Keratinocyte (primary cell): ENCODE data around the gene PIGX. TPM values are rescaled to one million over a fixed set of nuclear protein-coding genes. Genes with fewer than 3 reads are reported as not detected.

ENCODE experiments used
- DNase-seq: peaks from one replicate; pipeline ENCODE4 v3.0.0-alpha.2; 2011; ENCODE audit warnings: low read depth, missing footprints, low spot score
- FAIRE-seq: peaks from 2 replicates; lab custom pipeline; 2011; peaks lifted over from hg19 to GRCh38; lab: Jason Lieb, UNC
- H2AFZ ChIP-seq: 2 replicates; pipeline ENCODE4 v1.6.0; 2012; ENCODE audit warnings: low read length, control low read depth, inconsistent platforms; ENCODE audit not compliant: control insufficient read depth
- H3K27ac ChIP-seq: 2 replicates; pipeline ENCODE4 v1.5.1; 2011; ENCODE audit warnings: low read length; ENCODE audit not compliant: control insufficient read depth, insufficient read depth
- H3K27me3 ChIP-seq: 3 replicates; pipeline ENCODE4 v1.6.0; 2011; ENCODE audit warnings: low read length; ENCODE audit not compliant: control insufficient read depth, insufficient read depth; ENCODE audit errors: extremely low read depth
- H3K36me3 ChIP-seq, 2 experiments: 2 replicates in 1 of 2; 3 replicates in 1 of 2; pipeline ENCODE4 v1.5.1; 2011; ENCODE audit warnings: low read length in 2 of 2, mild to moderate bottlenecking in 1 of 2; ENCODE audit not compliant: control insufficient read depth in 2 of 2, insufficient read depth in 2 of 2; ENCODE audit errors: extremely low read depth in 1 of 2
- H3K4me1 ChIP-seq: 3 replicates; pipeline ENCODE4 v1.5.1; 2011; ENCODE audit warnings: low read length; ENCODE audit not compliant: control insufficient read depth, insufficient read depth; ENCODE audit errors: extremely low read depth
- H3K4me2 ChIP-seq: 3 replicates; pipeline ENCODE4 v1.6.0; 2011; ENCODE audit warnings: low read depth, low read length; ENCODE audit not compliant: control insufficient read depth, insufficient read depth; ENCODE audit errors: extremely low read depth
- H3K4me3 ChIP-seq, 3 experiments: fragments of 200-600 bp in 1 of 3; sonication (generic) in 1 of 3; 2 replicates in 2 of 3; 3 replicates in 1 of 3; pipeline ENCODE4 v1.5.1; 2011 to 2016; ENCODE audit warnings: low read length in 3 of 3, mild to moderate bottlenecking in 3 of 3, control low read depth in 2 of 3, inconsistent platforms in 1 of 3, low read depth in 1 of 3, mixed read lengths in 1 of 3, mixed run types in 1 of 3, moderate library complexity in 1 of 3; ENCODE audit not compliant: control insufficient read depth in 2 of 3, insufficient read depth in 2 of 3; ENCODE audit errors: extremely low read depth in 1 of 3
- H3K79me2 ChIP-seq: 2 replicates; pipeline ENCODE4 v1.6.0; 2012; ENCODE audit warnings: low read length; ENCODE audit not compliant: control insufficient read depth, insufficient read depth
- H3K9ac ChIP-seq: 3 replicates; pipeline ENCODE4 v1.6.0; 2011; ENCODE audit warnings: low read length; ENCODE audit not compliant: control insufficient read depth, insufficient read depth; ENCODE audit errors: extremely low read depth
- H3K9me1 ChIP-seq: 3 replicates; pipeline ENCODE4 v1.6.0; 2011; ENCODE audit warnings: low read length; ENCODE audit not compliant: control insufficient read depth, insufficient read depth; ENCODE audit errors: extremely low read depth
- H3K9me3 ChIP-seq: 2 replicates; pipeline ENCODE4 v1.5.1; 2012; ENCODE audit warnings: low read depth, low read length; ENCODE audit not compliant: control insufficient read depth
- H4K20me1 ChIP-seq: 3 replicates; pipeline ENCODE4 v1.6.0; 2011; ENCODE audit warnings: low read length; ENCODE audit not compliant: control insufficient read depth, insufficient read depth; ENCODE audit errors: extremely low read depth
- EZH2 ChIP-seq: IDR thresholded peaks from one replicate; pipeline ENCODE4 v1.6.1; 2012; ENCODE audit warnings: inconsistent platforms, mild to moderate bottlenecking, low read length, moderate library complexity
- dilution Hi-C: fragments of 300-500 bp; cut with MboI; formaldehyde crosslinking; loops from one replicate; pipeline ENCODE4 v1.7.0; 2020; ENCODE audit warnings: low sequenced_read_pairs; ENCODE audit not compliant: extremely low pct_ligation_motif_present
- polyA plus RNA-seq, 5 experiments: library from polyadenylated mRNA; depleted of rRNA in 3 of 5; stranded (reverse) in 3 of 5; stranded (forward) in 1 of 5; unstranded in 1 of 5; fragments of >200 nt; gene quantifications; 1 replicate in 1 of 5; 2 replicates in 3 of 5; 3 replicates in 1 of 5; pipeline versions ENCODE4 v1.2.1 to v1.2.3, GENCODE V29; 2011 to 2012; ENCODE audit warnings: missing spikeins in 2 of 5, low read depth in 1 of 5, low replicate concordance in 1 of 5
- TF ChIP-seq, protein P1 (sequence below), 3 experiments: IDR thresholded peaks in 1 of 3; conservative IDR thresholded peaks in 1 of 3; optimal IDR thresholded peaks in 1 of 3; 2 replicates in 2 of 3; 3 replicates in 1 of 3; pipeline versions ENCODE3 to v1.5.1; 2011; ENCODE audit warnings: low read length in 3 of 3, mild to moderate bottlenecking in 3 of 3, moderate library complexity in 2 of 3, control low read depth in 1 of 3, inconsistent platforms in 1 of 3; ENCODE audit not compliant: insufficient read depth in 2 of 3; ENCODE audit errors: extremely low read depth in 1 of 3

Gene PIGX
- polyA plus RNA-seq, 1 donor (not counting 4 experiments of a cell fraction or from before 2014, with no cell fraction given): 25.0 TPM

DNA sequence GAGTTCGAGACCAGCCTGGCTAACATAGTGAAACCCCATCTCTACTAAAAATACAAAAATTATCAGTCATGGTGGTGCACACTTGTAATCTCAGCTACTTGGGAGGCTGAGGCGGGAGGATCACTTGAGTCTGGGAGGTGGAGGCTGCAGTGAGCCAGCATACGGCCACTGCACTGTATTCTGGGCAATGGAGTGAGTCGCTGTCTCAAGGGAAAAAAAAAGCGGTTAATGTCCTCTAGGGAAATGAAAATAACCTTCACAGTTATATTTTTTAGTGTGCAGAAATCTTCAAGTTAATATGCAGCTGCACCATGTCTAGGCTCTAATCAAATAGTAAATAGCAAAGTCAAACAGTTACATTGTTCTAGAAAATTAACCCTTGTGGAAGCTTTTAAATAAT, 14.9 kb upstream of the PIGX start:
- Histone ChIP-seq H3K27ac (no peak overlapping the region), H3K27me3 (no peaks in the 10 kb centered on the region), H3K4me3 (no peak overlapping the region), H3K9me3 (no peaks in the 10 kb centered on the region), H3K4me1 (no peaks in the 10 kb centered on the region), H3K9ac (no peak overlapping the region), H3K9me1 (no peaks in the 10 kb centered on the region), H3K36me3 (no peaks in the 10 kb centered on the region), H4K20me1 (no peaks in the 10 kb centered on the region), H3K4me2 (no peak overlapping the region), H2AFZ (no peak overlapping the region), H3K79me2 (no peaks in the 10 kb centered on the region)
- dilution Hi-C loops: no loop called here
- FAIRE-seq: no peak
- no peak for DNase-seq
- TF ChIP-seq, protein P1, sequence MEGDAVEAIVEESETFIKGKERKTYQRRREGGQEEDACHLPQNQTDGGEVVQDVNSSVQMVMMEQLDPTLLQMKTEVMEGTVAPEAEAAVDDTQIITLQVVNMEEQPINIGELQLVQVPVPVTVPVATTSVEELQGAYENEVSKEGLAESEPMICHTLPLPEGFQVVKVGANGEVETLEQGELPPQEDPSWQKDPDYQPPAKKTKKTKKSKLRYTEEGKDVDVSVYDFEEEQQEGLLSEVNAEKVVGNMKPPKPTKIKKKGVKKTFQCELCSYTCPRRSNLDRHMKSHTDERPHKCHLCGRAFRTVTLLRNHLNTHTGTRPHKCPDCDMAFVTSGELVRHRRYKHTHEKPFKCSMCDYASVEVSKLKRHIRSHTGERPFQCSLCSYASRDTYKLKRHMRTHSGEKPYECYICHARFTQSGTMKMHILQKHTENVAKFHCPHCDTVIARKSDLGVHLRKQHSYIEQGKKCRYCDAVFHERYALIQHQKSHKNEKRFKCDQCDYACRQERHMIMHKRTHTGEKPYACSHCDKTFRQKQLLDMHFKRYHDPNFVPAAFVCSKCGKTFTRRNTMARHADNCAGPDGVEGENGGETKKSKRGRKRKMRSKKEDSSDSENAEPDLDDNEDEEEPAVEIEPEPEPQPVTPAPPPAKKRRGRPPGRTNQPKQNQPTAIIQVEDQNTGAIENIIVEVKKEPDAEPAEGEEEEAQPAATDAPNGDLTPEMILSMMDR (optimal IDR thresholded peaks at IDR 0.05 in 1 of 3, IDR thresholded peaks at IDR 0.05 in 1 of 3, conservative IDR thresholded peaks at IDR 0.05 in 1 of 3; ENCODE audit: extremely low read depth in 1 of 3, insufficient read depth in 2 of 3, low read length in 3 of 3): no peak
- no peak for TF ChIP-seq EZH2

DNA sequence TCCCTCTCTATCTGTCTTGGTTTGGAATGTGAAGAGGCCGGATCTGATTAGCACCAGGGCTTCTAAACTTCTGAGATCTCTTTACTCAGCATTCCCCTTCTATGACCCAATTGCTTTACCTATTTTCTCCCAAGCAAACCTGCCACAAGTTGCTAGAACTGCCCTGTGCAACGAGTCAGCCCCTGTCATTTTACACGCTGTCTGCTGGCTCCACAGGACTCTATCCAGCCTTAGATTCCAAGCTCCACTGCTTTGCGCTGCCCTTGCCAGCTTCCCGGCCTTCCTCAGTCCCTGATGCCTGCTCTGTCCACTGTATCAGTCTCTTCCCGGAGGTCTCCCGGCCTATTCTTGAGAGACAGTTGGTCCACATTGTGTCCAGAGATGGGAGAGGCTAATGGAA, 12.4 kb upstream of the PIGX start:
- H3K4me1 ChIP-seq: no peaks in the 10 kb centered on the region
- no peak for FAIRE-seq
- H3K9me1 ChIP-seq: no peaks in the 10 kb centered on the region
- H3K4me3 ChIP-seq: no peak overlapping the region
- H3K4me2 ChIP-seq: no peak overlapping the region
- no peaks in the 10 kb centered on the region for H3K79me2 ChIP-seq
- H3K36me3 ChIP-seq: no peaks in the 10 kb centered on the region
- no peak overlapping the region for H3K9ac ChIP-seq
- dilution Hi-C loops: no loop called here
- no peak for TF ChIP-seq EZH2
- TF ChIP-seq, protein P1 (optimal IDR thresholded peaks at IDR 0.05 in 1 of 3, IDR thresholded peaks at IDR 0.05 in 1 of 3, conservative IDR thresholded peaks at IDR 0.05 in 1 of 3; ENCODE audit: extremely low read depth in 1 of 3, insufficient read depth in 2 of 3, low read length in 3 of 3): no peak
- H4K20me1 ChIP-seq: no peaks in the 10 kb centered on the region
- no peaks in the 10 kb centered on the region for H3K27me3 ChIP-seq
- no peak for DNase-seq
- no peak overlapping the region for H2AFZ ChIP-seq
- no peak overlapping the region for H3K27ac ChIP-seq
- no peaks in the 10 kb centered on the region for H3K9me3 ChIP-seq
